ENCODE data around the gene NSRP1. TPM values are rescaled to one million over a fixed set of nuclear protein-coding genes. Genes with fewer than 3 reads are reported as not detected.
"Not testable (repeated sequence)": the region's sequence is repeated elsewhere in the genome, so short reads cannot be mapped to it uniquely, and the experiment has no call there.

Gene NSRP1
- total RNA-seq: 29.8 and 31.7 TPM in 2 replicates

- intact Hi-C loops (cut with micrococcal nuclease): loop anchor here (2.0 to 10.0 kb wide), 3 partner anchors 175 to 708 kb away; partner anchors contain the start of genes BLMH and CRLF3
- H3K27me3 Mint-ChIP-seq: no peaks in the 10 kb centered on the region
- H3K4me1 Mint-ChIP-seq: peaks cover 45% of the 10 kb centered on the region
- H3K27ac Mint-ChIP-seq: peak within 1 kb of the TSS; percentile 96
- H3K9me3 Mint-ChIP-seq: no peaks in the 10 kb centered on the region
- peak; percentile 98 for DNase-seq
- peak within 1 kb of the TSS; percentile 96 for H3K4me3 Mint-ChIP-seq
- H3K36me3 Mint-ChIP-seq (ENCODE audit: low read depth): peaks cover 24% of the 10 kb centered on the region
Measured at GRCh38 chr17:30116661-30117551, at the start of gene NSRP1. Gene NSRP1 (plus strand): TSS chr17:30116816. CDS start chr17:30116844, 28 bp downstream.

GRCh38 chr17:30068465-30068864 is 48.2 kb upstream of the NSRP1 start:
- intact Hi-C loops (cut with micrococcal nuclease): no loop called here
- Mint-ChIP-seq H3K4me1 (no peaks in the 10 kb centered on the region), H3K36me3 (ENCODE audit: low read depth) (peaks cover 2% of the 10 kb centered on the region), H3K9me3 (peaks cover 14% of the 10 kb centered on the region), H3K27me3 (peaks cover 19% of the 10 kb centered on the region), H3K4me3 (no peak overlapping the region), H3K27ac (no peak overlapping the region)
- DNase-seq: no peak

- Mint-ChIP-seq H3K27ac (no peak overlapping the region), H3K9me3 (no peaks in the 10 kb centered on the region), H3K4me1 (no peaks in the 10 kb centered on the region), H3K4me3 (no peak overlapping the region), H3K27me3 (peaks cover 35% of the 10 kb centered on the region), H3K36me3 (ENCODE audit: low read depth) (no peaks in the 10 kb centered on the region)
- intact Hi-C loops (cut with micrococcal nuclease): no loop called here
- no peak for DNase-seq
Measured at GRCh38 chr17:30074254-30074653, 42.4 kb upstream of the NSRP1 start.

- intact Hi-C loops (cut with micrococcal nuclease): no loop called here
- Mint-ChIP-seq H3K4me1 (no peaks in the 10 kb centered on the region), H3K4me3 (no peak overlapping the region), H3K27ac (no peak overlapping the region), H3K9me3 (no peaks in the 10 kb centered on the region), H3K27me3 (peaks cover 37% of the 10 kb centered on the region), H3K36me3 (ENCODE audit: low read depth) (no peaks in the 10 kb centered on the region)
- DNase-seq: no peak
Measured at GRCh38 chr17:30074730-30075129, 41.9 kb upstream of the NSRP1 start.

GRCh38 chr17:30082773-30083172 is 33.8 kb upstream of the NSRP1 start:
- H3K27me3 Mint-ChIP-seq: peaks cover 18% of the 10 kb centered on the region
- H3K27ac Mint-ChIP-seq: no peak overlapping the region
- no peak overlapping the region for H3K4me3 Mint-ChIP-seq
- no peaks in the 10 kb centered on the region for H3K9me3 Mint-ChIP-seq
- H3K4me1 Mint-ChIP-seq: no peaks in the 10 kb centered on the region
- DNase-seq: no peak
- no peaks in the 10 kb centered on the region for H3K36me3 Mint-ChIP-seq (ENCODE audit: low read depth)
- intact Hi-C loops (cut with micrococcal nuclease): no loop called here

- H3K4me3 Mint-ChIP-seq: no peak overlapping the region
- peaks cover 18% of the 10 kb centered on the region for H3K27me3 Mint-ChIP-seq
- H3K27ac Mint-ChIP-seq: no peak overlapping the region
- no peaks in the 10 kb centered on the region for H3K9me3 Mint-ChIP-seq
- intact Hi-C loops (cut with micrococcal nuclease): no loop called here
- no peak for DNase-seq
- no peaks in the 10 kb centered on the region for H3K36me3 Mint-ChIP-seq (ENCODE audit: low read depth)
- H3K4me1 Mint-ChIP-seq: no peaks in the 10 kb centered on the region
Measured at GRCh38 chr17:30084788-30085187, 31.8 kb upstream of the NSRP1 start.

GRCh38 chr17:30086896-30087295 is 29.7 kb upstream of the NSRP1 start:
- Mint-ChIP-seq H3K36me3 (ENCODE audit: low read depth) (no peaks in the 10 kb centered on the region), H3K4me3 (no peak overlapping the region)

GRCh38 chr17:30087431-30087830 is 29.2 kb upstream of the NSRP1 start:
- intact Hi-C loops (cut with micrococcal nuclease); H3K4me3 Mint-ChIP-seq; H3K27ac Mint-ChIP-seq; DNase-seq; H3K36me3 Mint-ChIP-seq (ENCODE audit: low read depth); H3K9me3 Mint-ChIP-seq; H3K4me1 Mint-ChIP-seq: not testable (repeated sequence)
- H3K27me3 Mint-ChIP-seq: peaks cover 32% of the 10 kb centered on the region

More at GRCh38 chr17:30086896-30087295, 29.7 kb upstream of the NSRP1 start:
- no peak for DNase-seq
- Mint-ChIP-seq H3K4me1 (no peaks in the 10 kb centered on the region), H3K27ac (no peak overlapping the region), H3K27me3 (peaks cover 30% of the 10 kb centered on the region), H3K9me3 (no peaks in the 10 kb centered on the region)
- intact Hi-C loops (cut with micrococcal nuclease): no loop called here

- Mint-ChIP-seq H3K4me1 (peaks cover 4% of the 10 kb centered on the region), H3K4me3 (no peak overlapping the region), H3K36me3 (ENCODE audit: low read depth) (no peaks in the 10 kb centered on the region), H3K27me3 (peaks cover 46% of the 10 kb centered on the region), H3K9me3 (no peaks in the 10 kb centered on the region), H3K27ac (no peak overlapping the region)
- no peak for DNase-seq
- intact Hi-C loops (cut with micrococcal nuclease): no loop called here
Measured at GRCh38 chr17:30091121-30091670, 25.4 kb upstream of the NSRP1 start.

GRCh38 chr17:30091771-30092170 is 24.8 kb upstream of the NSRP1 start:
- intact Hi-C loops (cut with micrococcal nuclease): loop anchor here (2.0 kb wide), 1 partner anchor 65 kb away; no protein-coding TSS in a partner anchor
- H3K36me3 Mint-ChIP-seq (ENCODE audit: low read depth): no peaks in the 10 kb centered on the region
- H3K4me3 Mint-ChIP-seq: no peak overlapping the region
- peaks cover 4% of the 10 kb centered on the region for H3K4me1 Mint-ChIP-seq
- no peak for DNase-seq
- no peaks in the 10 kb centered on the region for H3K9me3 Mint-ChIP-seq
- peaks cover 46% of the 10 kb centered on the region for H3K27me3 Mint-ChIP-seq
- H3K27ac Mint-ChIP-seq: no peak overlapping the region

GRCh38 chr17:30092886-30093285 is 23.7 kb upstream of the NSRP1 start:
- Mint-ChIP-seq H3K27ac (no peak overlapping the region), H3K27me3 (peaks cover 47% of the 10 kb centered on the region), H3K4me3 (no peak overlapping the region), H3K36me3 (ENCODE audit: low read depth) (no peaks in the 10 kb centered on the region), H3K9me3 (no peaks in the 10 kb centered on the region), H3K4me1 (peaks cover 4% of the 10 kb centered on the region)
- intact Hi-C loops (cut with micrococcal nuclease): loop anchor here (1.0 to 2.0 kb wide), 2 partner anchors 66 to 286 kb away; no protein-coding TSS in a partner anchor
- DNase-seq: no peak

GRCh38 chr17:30093463-30094147 is 23.0 kb upstream of the NSRP1 start:
- peak; percentile 89 for DNase-seq
- Mint-ChIP-seq H3K9me3 (no peaks in the 10 kb centered on the region), H3K27ac (no peak overlapping the region), H3K27me3 (peaks cover 49% of the 10 kb centered on the region), H3K36me3 (ENCODE audit: low read depth) (no peaks in the 10 kb centered on the region), H3K4me1 (peaks cover 4% of the 10 kb centered on the region), H3K4me3 (no peak overlapping the region)
- intact Hi-C loops (cut with micrococcal nuclease): loop anchor here (1.0 to 2.0 kb wide), 2 partner anchors 67 to 286 kb away; no protein-coding TSS in a partner anchor

GRCh38 chr17:30095507-30096244 is 20.9 kb upstream of the NSRP1 start:
- Mint-ChIP-seq H3K9me3 (no peaks in the 10 kb centered on the region), H3K27me3 (peaks cover 46% of the 10 kb centered on the region), H3K4me3 (no peak overlapping the region), H3K36me3 (ENCODE audit: low read depth) (no peaks in the 10 kb centered on the region), H3K27ac (no peak overlapping the region), H3K4me1 (peaks cover 4% of the 10 kb centered on the region)
- DNase-seq: peak; percentile 64
- intact Hi-C loops (cut with micrococcal nuclease): no loop called here

Data from activated CD4-positive, alpha-beta T cell treated with anti-CD3 and anti-CD28 coated beads, Interleukin-2, amount 10 ng/mL, durations not matched to agents 24 days and 14 days (primary cell).